GF-D8 (cell line): ENCODE measurements around the gene MTAP.

ENCODE experiments used
- DNase-seq: peaks from one replicate; lab custom pipeline; 2025; lab: John Stamatoyannopoulos, UW

The MTAP gene

GRCh38 chr9:21969951-21970799 lies 167.7 kb downstream of the MTAP start:
- no peak for DNase-seq

DNA sequence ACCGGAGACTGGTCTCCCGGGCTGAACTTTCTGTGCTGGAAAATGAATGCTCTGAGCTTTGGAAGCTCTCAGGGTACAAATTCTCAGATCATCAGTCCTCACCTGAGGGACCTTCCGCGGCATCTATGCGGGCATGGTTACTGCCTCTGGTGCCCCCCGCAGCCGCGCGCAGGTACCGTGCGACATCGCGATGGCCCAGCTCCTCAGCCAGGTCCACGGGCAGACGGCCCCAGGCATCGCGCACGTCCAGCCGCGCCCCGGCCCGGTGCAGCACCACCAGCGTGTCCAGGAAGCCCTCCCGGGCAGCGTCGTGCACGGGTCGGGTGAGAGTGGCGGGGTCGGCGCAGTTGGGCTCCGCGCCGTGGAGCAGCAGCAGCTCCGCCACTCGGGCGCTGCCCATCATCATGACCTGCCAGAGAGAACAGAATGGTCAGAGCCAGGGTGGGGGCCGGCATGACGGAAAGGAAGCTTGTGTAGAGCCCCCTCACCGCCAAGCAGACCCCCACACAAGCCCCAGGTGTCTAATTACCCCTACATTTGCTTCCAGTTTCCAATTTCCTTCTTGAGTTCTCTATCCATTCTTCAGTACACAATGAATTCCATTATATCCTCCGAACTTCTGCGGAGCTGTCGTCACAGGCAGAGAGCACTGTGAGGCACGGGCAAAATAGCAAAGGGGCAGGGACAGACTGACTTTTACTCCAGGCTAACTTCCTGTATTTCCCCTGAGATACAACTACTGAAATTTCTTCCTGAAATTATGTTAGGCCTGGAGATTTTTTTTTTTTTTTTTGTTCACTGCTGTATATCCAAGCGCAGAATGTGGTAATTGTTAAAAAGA lies 168.6 kb downstream of the MTAP start:
- no peak for DNase-seq

GRCh38 chr9:21972361-21972760 lies 169.9 kb downstream of the MTAP start:
- no peak for DNase-seq

- no peak for DNase-seq
Observed at GRCh38 chr9:21974343-21974721, 171.9 kb downstream of the MTAP start.

GRCh38 chr9:21974722-21975409 lies 172.4 kb downstream of the MTAP start:
- DNase-seq = peak; percentile 9

DNA sequence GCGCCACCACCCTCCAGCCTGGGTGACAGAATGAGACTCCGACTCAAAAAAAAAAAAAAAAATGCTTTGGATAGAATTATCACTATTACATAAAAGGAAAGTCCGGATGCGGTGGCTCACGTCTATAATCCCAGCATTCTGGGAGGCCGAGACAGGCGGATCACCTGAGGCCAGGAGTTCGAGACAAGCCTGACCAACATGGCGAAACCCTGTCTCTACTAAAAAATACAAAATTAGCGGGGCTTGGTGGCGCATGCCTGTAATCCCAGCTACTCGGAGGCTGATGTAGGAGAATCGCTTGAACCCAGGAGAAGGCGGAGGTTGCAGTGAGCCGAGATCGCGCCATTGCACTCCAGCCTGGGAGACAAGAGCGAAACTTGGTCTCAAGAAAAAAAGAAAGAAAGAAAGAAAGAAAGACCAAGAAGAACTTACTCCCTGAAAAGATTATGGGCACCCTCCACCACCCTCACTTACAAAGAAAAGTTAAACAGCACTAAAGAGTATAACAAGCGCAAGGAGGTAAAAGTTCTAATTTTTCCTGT lies 174.0 kb downstream of the MTAP start:
- no peak for DNase-seq

GRCh38 chr9:21982391-21982790 lies 180.0 kb downstream of the MTAP start:
- no peak for DNase-seq

DNA sequence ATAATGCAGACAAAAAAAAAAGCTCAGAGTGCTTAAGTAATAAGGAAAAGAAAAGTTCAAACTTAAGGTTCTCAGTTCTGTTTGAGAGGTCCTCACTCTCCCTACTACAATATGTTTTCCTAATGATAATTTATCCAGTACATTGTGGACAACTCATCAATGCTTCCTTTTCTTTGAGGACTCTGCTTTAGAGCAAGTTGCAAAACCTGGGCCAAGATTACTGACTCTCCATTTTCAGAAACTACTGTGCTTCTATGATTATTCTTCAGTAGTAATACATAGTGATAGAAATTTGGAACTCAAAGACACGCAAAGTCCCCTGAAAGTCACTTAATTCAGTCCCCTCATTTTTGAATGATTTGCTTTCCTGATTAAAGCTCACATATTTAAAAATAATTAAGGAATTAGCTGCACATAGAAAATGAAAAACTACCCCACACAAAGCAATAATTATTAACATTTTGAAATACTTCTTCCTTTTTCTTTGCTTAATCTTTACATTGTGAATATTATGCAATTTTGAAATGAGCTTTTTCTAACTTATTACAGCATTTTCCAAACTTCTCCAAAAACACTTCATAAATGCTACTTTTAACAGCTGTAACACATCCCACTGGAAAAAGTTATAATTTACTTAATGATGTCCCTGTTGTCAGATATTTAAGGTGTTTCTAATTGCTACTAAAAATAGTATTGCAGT lies 180.6 kb downstream of the MTAP start:
- DNase-seq = no peak

- no peak for DNase-seq
Observed at GRCh38 chr9:21983561-21983935, 181.1 kb downstream of the MTAP start.

DNA sequence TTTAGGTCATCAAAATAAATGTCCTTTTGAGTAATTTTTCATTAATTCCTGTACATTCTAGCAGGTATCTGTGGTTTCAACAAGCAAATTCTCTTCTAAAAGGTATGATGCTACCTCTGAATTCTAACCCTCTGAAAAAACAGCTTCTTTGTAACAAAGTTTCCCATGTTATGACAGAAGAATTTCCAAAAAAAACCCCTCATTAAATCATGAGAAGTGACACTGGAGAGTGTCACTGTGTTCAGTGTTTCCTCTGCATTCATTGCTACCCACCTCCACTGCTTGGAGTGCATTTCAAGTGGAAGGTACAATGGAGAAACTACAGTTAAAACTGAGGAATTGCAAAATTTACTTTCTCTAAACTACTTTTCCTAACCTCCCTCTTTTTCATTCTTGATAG lies 181.7 kb downstream of the MTAP start:
- DNase-seq = no peak

- DNase-seq = no peak
Observed at GRCh38 chr9:21985964-21986667, 183.7 kb downstream of the MTAP start.
